Measurements from ENCODE around the gene ASTN2.

ASTN2 gene

GRCh38 chr9:116797276-116797675, 617.6 kb downstream of the ASTN2 start:
- TF ChIP-seq TAF1 (IDR thresholded peaks at IDR 0.05; ENCODE audit: borderline replicate concordance, insufficient read depth, low read length), result no peak

DNA sequence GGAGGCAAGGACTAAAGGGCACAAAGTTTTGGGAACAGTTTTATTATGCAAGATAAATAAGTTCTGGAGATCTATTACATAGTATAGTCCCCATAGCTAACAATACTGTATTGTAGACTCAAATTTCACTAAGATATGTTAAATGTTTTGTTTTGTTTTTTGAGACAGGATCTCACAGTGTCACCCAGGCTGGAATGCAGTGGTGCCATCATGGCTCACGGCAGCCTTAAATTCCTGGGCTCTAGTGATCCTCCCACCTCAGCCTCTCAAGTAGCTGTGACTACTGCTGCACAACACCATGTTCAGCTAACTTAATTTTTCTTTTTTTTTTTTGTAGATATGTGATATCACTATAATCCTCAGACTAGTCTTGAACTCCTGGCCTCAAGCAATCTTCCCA, 618.2 kb downstream of the ASTN2 start:
- no peak for TF ChIP-seq FOXP2 (optimal IDR thresholded peaks at IDR 0.05; ENCODE audit: borderline replicate concordance, extremely low read depth, extremely low read length, insufficient read depth)

- TF ChIP-seq FOXP2 (optimal IDR thresholded peaks at IDR 0.05; ENCODE audit: borderline replicate concordance, extremely low read depth, extremely low read length, insufficient read depth) (no peak), POLR2AphosphoS5 (IDR thresholded peaks at IDR 0.05; ENCODE audit: low read depth, low read length) (no peak), SIN3A (IDR thresholded peaks at IDR 0.05; ENCODE audit: borderline replicate concordance, insufficient read depth, low read length) (no peak), TAF1 (IDR thresholded peaks at IDR 0.05; ENCODE audit: borderline replicate concordance, insufficient read depth, low read length) (no peak)
- TF ChIP-seq, protein P1, sequence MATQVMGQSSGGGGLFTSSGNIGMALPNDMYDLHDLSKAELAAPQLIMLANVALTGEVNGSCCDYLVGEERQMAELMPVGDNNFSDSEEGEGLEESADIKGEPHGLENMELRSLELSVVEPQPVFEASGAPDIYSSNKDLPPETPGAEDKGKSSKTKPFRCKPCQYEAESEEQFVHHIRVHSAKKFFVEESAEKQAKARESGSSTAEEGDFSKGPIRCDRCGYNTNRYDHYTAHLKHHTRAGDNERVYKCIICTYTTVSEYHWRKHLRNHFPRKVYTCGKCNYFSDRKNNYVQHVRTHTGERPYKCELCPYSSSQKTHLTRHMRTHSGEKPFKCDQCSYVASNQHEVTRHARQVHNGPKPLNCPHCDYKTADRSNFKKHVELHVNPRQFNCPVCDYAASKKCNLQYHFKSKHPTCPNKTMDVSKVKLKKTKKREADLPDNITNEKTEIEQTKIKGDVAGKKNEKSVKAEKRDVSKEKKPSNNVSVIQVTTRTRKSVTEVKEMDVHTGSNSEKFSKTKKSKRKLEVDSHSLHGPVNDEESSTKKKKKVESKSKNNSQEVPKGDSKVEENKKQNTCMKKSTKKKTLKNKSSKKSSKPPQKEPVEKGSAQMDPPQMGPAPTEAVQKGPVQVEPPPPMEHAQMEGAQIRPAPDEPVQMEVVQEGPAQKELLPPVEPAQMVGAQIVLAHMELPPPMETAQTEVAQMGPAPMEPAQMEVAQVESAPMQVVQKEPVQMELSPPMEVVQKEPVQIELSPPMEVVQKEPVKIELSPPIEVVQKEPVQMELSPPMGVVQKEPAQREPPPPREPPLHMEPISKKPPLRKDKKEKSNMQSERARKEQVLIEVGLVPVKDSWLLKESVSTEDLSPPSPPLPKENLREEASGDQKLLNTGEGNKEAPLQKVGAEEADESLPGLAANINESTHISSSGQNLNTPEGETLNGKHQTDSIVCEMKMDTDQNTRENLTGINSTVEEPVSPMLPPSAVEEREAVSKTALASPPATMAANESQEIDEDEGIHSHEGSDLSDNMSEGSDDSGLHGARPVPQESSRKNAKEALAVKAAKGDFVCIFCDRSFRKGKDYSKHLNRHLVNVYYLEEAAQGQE (IDR thresholded peaks at IDR 0.05; ENCODE audit: insufficient read depth in 1 of 2, low read depth in 2 of 2, low read length in 2 of 2), result no peak
Measured at GRCh38 chr9:116795821-116796220, 619.0 kb downstream of the ASTN2 start.

DNA sequence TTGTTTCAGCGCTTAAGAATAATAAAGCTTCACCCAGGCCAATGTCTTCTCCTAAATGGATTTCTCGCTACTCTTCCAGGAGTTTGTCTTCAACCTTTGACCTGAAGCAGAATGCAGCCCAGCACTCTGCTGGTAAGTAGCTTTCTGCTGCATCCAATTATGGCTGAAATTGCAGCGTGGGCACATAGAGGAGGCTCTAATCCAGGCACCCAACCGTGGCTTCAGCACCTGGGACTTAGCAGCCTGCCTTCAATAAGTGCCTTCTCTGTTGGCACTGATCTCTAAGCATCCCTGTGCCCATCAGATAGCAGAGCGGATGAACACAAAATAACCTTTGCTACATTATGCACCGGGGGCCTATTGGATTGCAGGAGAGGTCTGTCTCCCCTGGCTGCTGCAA, 622.6 kb downstream of the ASTN2 start:
- TF ChIP-seq TAF1 (IDR thresholded peaks at IDR 0.05; ENCODE audit: borderline replicate concordance, insufficient read depth, low read length) (no peak), POLR2AphosphoS5 (IDR thresholded peaks at IDR 0.05; ENCODE audit: low read depth, low read length) (no peak), FOXP2 (optimal IDR thresholded peaks at IDR 0.05; ENCODE audit: borderline replicate concordance, extremely low read depth, extremely low read length, insufficient read depth) (no peak), SIN3A (IDR thresholded peaks at IDR 0.05; ENCODE audit: borderline replicate concordance, insufficient read depth, low read length) (no peak)
- TF ChIP-seq, protein P1 (IDR thresholded peaks at IDR 0.05; ENCODE audit: insufficient read depth in 1 of 2, low read depth in 2 of 2, low read length in 2 of 2), result no peak

- TF ChIP-seq TAF1 (IDR thresholded peaks at IDR 0.05; ENCODE audit: borderline replicate concordance, insufficient read depth, low read length), result no peak
- TF ChIP-seq, protein P1 (IDR thresholded peaks at IDR 0.05; ENCODE audit: insufficient read depth in 1 of 2, low read depth in 2 of 2, low read length in 2 of 2), result no peak
Measured at GRCh38 chr9:116791326-116791725, 623.5 kb downstream of the ASTN2 start.

DNA sequence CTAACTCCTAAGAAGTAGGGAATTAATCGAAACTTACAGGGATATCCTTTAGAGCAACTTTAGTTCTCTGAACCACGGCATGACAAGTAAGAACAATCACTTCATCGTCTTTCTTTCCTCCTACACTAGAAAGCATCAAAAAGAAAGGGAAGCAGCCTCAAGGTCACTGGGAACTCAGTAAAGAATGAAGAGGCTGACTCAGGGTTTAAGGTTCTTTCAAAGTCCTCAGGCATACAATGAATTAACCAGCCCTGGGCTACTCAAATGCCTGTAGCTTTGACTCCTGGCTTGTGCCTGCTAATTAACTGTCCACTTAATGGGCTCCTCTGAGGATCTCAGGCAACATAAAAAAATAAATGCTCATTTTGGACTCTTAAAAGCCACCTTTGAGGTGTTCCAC, 625.8 kb downstream of the ASTN2 start:
- TF ChIP-seq POLR2AphosphoS5 (IDR thresholded peaks at IDR 0.05; ENCODE audit: low read depth, low read length) (no peak), SIN3A (IDR thresholded peaks at IDR 0.05; ENCODE audit: borderline replicate concordance, insufficient read depth, low read length) (no peak), TAF1 (IDR thresholded peaks at IDR 0.05; ENCODE audit: borderline replicate concordance, insufficient read depth, low read length) (no peak), FOXP2 (optimal IDR thresholded peaks at IDR 0.05; ENCODE audit: borderline replicate concordance, extremely low read depth, extremely low read length, insufficient read depth) (no peak)
- TF ChIP-seq, protein P1 (IDR thresholded peaks at IDR 0.05; ENCODE audit: insufficient read depth in 1 of 2, low read depth in 2 of 2, low read length in 2 of 2), result no peak

All from PFSK-1 (cell line).